ENCODE measurements around the gene HS6ST1. TPM values are rescaled to one million over a fixed set of nuclear protein-coding genes. Genes with fewer than 3 reads are reported as not detected.
"Not testable (repeated sequence)": the region's sequence is repeated elsewhere in the genome, so short reads cannot be mapped to it uniquely, and the experiment has no call there.

The HS6ST1 gene
- total and polyA plus RNA-seq, 3 donors from 2014 or later = 58.7 to 203 (median 143) TPM

- Histone ChIP-seq H3K27ac (peak overlapping the region in 1 of 2 donors; percentile 90), H3K36me3 (ENCODE audit: low read depth, missing control alignments) (no peaks in the 10 kb centered on the region), H3K27me3 (no peaks in the 10 kb centered on the region), H3K9me3 (no peaks in the 10 kb centered on the region), H3K4me1 (peaks cover 24% of the 10 kb centered on the region), H3K4me3 (no peak overlapping the region)
- WGBS, 2 donors = 54 to 67% methylated on average over 19 to 23 of the region's 23 CpGs
- intact Hi-C loops (cut with DNase I; ENCODE audit: low total_unique reads) = loop anchor here (10.0 kb wide), 1 partner anchor 414 kb away; no protein-coding TSS in a partner anchor
- no peak for TF ChIP-seq CTCF (IDR thresholded peaks at IDR 0.05)
- no peak for TF ChIP-seq POLR2A (IDR thresholded peaks at IDR 0.05)
- peak; percentile 27 for DNase-seq
Measured at GRCh38 chr2:128320906-128321771, 2.5 kb upstream of the HS6ST1 start.

GRCh38 chr2:128320192-128320905 is 1.7 kb upstream of the HS6ST1 start:
- no peak for TF ChIP-seq CTCF (IDR thresholded peaks at IDR 0.05)
- no peak for TF ChIP-seq POLR2A (IDR thresholded peaks at IDR 0.05)
- Histone ChIP-seq H3K36me3 (ENCODE audit: low read depth, missing control alignments) (no peaks in the 10 kb centered on the region), H3K4me1 (peaks cover 30% of the 10 kb centered on the region), H3K27ac (no peak overlapping the region), H3K4me3 (no peak overlapping the region), H3K9me3 (no peaks in the 10 kb centered on the region), H3K27me3 (no peaks in the 10 kb centered on the region)
- DNase-seq = peak; percentile 14
- 71 to 86% methylated on average over 7 to 11 of the region's 11 CpGs for WGBS, 2 donors
- intact Hi-C loops (cut with DNase I; ENCODE audit: low total_unique reads) = loop anchor here (10.0 kb wide), 1 partner anchor 414 kb away; no protein-coding TSS in a partner anchor

- 55 to 65% methylated on average over 8 to 38 of the region's 38 CpGs for WGBS, 2 donors
- no peak overlapping the region for H3K4me3 ChIP-seq
Measured at GRCh38 chr2:128319631-128320191, 1.0 kb upstream of the HS6ST1 start.

GRCh38 chr2:128318245-128318644 is 423 bp downstream of the HS6ST1 start:
- H3K36me3 ChIP-seq (ENCODE audit: low read depth, missing control alignments); intact Hi-C loops (cut with DNase I; ENCODE audit: low total_unique reads); H3K27me3 ChIP-seq; H3K9me3 ChIP-seq; H3K27ac ChIP-seq: not testable (repeated sequence)
- peak; percentile 27 for DNase-seq
- H3K4me1 ChIP-seq = peaks cover 41% of the 10 kb centered on the region
- no CpG with 5 or more reads among the region's 55 CpGs for WGBS, 2 donors
- H3K4me3 ChIP-seq = peak overlapping the region; percentile 70 to 89

More at GRCh38 chr2:128319631-128320191, 1.0 kb upstream of the HS6ST1 start:
- intact Hi-C loops (cut with DNase I; ENCODE audit: low total_unique reads) = loop anchor here (10.0 kb wide), 1 partner anchor 415 kb away; no protein-coding TSS in a partner anchor
- H3K27me3 ChIP-seq = no peaks in the 10 kb centered on the region
- no peaks in the 10 kb centered on the region for H3K36me3 ChIP-seq (ENCODE audit: low read depth, missing control alignments)
- DNase-seq = peak; percentile 30
- peaks cover 33% of the 10 kb centered on the region for H3K4me1 ChIP-seq
- no peaks in the 10 kb centered on the region for H3K9me3 ChIP-seq
- H3K27ac ChIP-seq = peak overlapping the region; percentile 16 to 81
- no peak for TF ChIP-seq CTCF (IDR thresholded peaks at IDR 0.05)

GRCh38 chr2:128317899-128318225 is 806 bp downstream of the HS6ST1 start:
- intact Hi-C loops (cut with DNase I; ENCODE audit: low total_unique reads); DNase-seq; H3K36me3 ChIP-seq (ENCODE audit: low read depth, missing control alignments); H3K27me3 ChIP-seq; H3K9me3 ChIP-seq: not testable (repeated sequence)
- H3K4me1 ChIP-seq = peaks cover 44% of the 10 kb centered on the region
- peak overlapping the region; percentile 55 to 59 for H3K27ac ChIP-seq
- 0% methylated on average over 2 of the region's 40 CpGs for WGBS, 2 donors
- peak overlapping the region; percentile 70 to 89 for H3K4me3 ChIP-seq

Measured in testis (tissue), 3 donors.